GM12873 (cell line): ENCODE measurements around the gene MTA2.

ENCODE experiments used
- CTCF ChIP-seq: IDR thresholded peaks from 2 replicates; pipeline ENCODE4 v1.5.1; 2012; ENCODE audit warnings: low read depth, mild to moderate bottlenecking, moderate library complexity, low read length, control low read depth; ENCODE audit not compliant: insufficient read depth; ENCODE audit errors: missing control alignments

Gene MTA2

GRCh38 chr11:62579252-62579651, 22.4 kb downstream of the MTA2 start:
- no peak for TF ChIP-seq CTCF

- no peak for TF ChIP-seq CTCF
Observed at GRCh38 chr11:62578541-62578940, 23.1 kb downstream of the MTA2 start.

- no peak for TF ChIP-seq CTCF
Observed at GRCh38 chr11:62577046-62577714, 24.5 kb downstream of the MTA2 start.

- TF ChIP-seq CTCF, result no peak
Observed at GRCh38 chr11:62575837-62576236, 25.8 kb downstream of the MTA2 start.

- no peak for TF ChIP-seq CTCF
Observed at GRCh38 chr11:62575156-62575555, 26.5 kb downstream of the MTA2 start.

GRCh38 chr11:62574363-62575071, 27.1 kb downstream of the MTA2 start:
- TF ChIP-seq CTCF, result no peak

GRCh38 chr11:62573592-62574362, 27.9 kb downstream of the MTA2 start, which contains the start of gene EEF1G:
EEF1G (minus strand) TSS chr11:62573891; CDS start chr11:62573842, 49 bp downstream.
- no peak for TF ChIP-seq CTCF
